Activated T-helper 2 cell treated with anti-CD3 and anti-CD28 coated beads, Interferon-gamma antibody, Interleukin-2, Interleukin-4, amounts not matched to agents 10 μg/mL and 5 μg/mL and 100 μg/mL, durations not matched to agents 14 hours and 24 hours and 36 hours (primary cell): ENCODE measurements around the gene TEDC2. TPM values are rescaled to one million over a fixed set of nuclear protein-coding genes. Genes with fewer than 3 reads are reported as not detected.

Experiments used
- DNase-seq: peaks from one replicate; pipeline ENCODE4 v3.0.0; 2021; ENCODE audit warnings: low spot score
- H3K27ac Mint-ChIP-seq: one replicate; pipeline ENCODE4 v1.8.0; 2021; ENCODE audit warnings: mixed read lengths
- H3K27me3 Mint-ChIP-seq: one replicate; pipeline ENCODE4 v1.8.0; 2021; ENCODE audit warnings: low read depth, mixed read lengths
- H3K36me3 Mint-ChIP-seq: one replicate; pipeline ENCODE4 v1.8.0; 2021; ENCODE audit warnings: low read depth, mixed read lengths
- H3K4me1 Mint-ChIP-seq: one replicate; pipeline ENCODE4 v1.8.0; 2021; ENCODE audit warnings: low read depth, mixed read lengths
- H3K4me3 Mint-ChIP-seq: one replicate; pipeline ENCODE4 v1.8.0; 2021; ENCODE audit warnings: low read depth, mild to moderate bottlenecking, moderate library complexity, mixed read lengths
- H3K9me3 Mint-ChIP-seq: one replicate; pipeline ENCODE4 v1.8.0; 2021; ENCODE audit warnings: mixed read lengths
- intact Hi-C: fragments of 100-400 bp; cut with micrococcal nuclease; formaldehyde crosslinking; loops from one replicate; pipeline ENCODE4 v1.15.1; 2023
- total RNA-seq: library from RNA; stranded (reverse); gene quantifications from 2 replicates; pipeline ENCODE4 v1.2.3, GENCODE V29; 2022

The TEDC2 gene
- total RNA-seq, 1 donor from 2014 or later, result 34.6 TPM

DNA sequence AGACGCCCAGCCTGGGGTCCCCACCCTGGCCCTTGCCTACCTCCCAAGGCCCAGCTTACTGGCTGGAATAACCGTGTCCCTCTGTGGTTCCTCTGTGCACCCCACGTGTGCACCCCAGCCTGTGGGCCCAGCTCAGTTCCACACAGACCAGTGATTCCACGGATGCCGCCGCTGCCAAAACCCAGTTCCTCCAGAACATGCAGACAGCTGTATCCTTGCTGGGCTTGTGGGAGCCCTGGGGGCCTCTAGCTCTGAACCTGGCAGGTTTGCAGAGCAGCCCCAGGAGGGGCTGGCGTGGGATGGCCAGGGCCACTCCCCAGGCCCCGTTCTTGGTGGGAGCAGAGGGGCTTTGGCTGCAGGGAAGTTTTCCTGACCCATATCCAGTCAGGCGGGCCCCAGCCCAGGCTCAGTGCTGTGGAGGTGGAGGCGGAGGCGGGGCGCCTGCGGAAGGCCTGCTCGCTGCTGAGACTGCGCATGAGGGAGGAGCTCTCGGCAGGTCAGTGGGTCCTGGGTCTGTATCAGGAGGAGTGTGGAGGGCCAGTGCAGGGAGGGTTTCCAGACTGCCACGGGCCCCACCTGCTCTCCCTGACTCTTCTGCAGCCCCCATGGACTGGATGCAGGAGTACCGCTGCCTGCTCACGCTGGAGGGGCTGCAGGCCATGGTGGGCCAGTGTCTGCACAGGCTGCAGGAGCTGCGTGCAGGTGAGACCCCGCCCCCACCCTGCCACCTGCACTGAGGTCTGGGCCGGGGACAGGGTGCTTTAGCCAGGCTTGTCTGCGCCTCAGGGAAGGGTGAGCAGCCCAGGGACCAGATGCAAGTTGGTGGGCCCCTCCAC lies 2.3 kb downstream of the TEDC2 start:
- Mint-ChIP-seq H3K4me3 (no peak overlapping the region), H3K9me3 (no peaks in the 10 kb centered on the region), H3K4me1 (peaks cover 5% of the 10 kb centered on the region), H3K27me3 (peaks cover under 1% of the 10 kb centered on the region), H3K36me3 (peaks cover 10% of the 10 kb centered on the region), H3K27ac (no peak overlapping the region)
- intact Hi-C loops, result no loop called here
- DNase-seq, result no peak

DNA sequence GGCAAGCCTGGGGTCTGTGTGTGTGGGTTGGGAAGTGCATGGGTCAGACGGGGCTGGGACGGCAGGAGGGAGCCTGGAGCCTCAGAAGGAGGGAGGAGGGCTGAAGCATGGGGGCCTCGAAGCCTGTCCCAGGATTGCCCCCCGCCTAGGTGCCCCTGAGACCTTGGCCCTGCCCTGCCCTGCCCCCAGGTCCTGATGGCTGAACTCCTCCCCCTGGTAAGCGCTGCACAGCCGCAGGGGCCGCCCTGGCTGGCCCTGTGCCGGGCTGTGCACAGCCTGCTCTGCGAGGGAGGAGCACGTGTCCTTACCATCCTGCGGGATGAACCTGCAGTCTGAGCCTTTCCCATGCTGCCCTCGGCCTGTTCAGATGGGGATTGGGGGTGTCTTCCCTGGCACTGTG lies 4.4 kb downstream of the TEDC2 start:
- Mint-ChIP-seq H3K4me3 (no peak overlapping the region), H3K9me3 (no peaks in the 10 kb centered on the region), H3K27me3 (peaks cover 7% of the 10 kb centered on the region), H3K4me1 (peaks cover 8% of the 10 kb centered on the region), H3K36me3 (peaks cover 4% of the 10 kb centered on the region), H3K27ac (no peak overlapping the region)
- intact Hi-C loops, result no loop called here
- no peak for DNase-seq

DNA sequence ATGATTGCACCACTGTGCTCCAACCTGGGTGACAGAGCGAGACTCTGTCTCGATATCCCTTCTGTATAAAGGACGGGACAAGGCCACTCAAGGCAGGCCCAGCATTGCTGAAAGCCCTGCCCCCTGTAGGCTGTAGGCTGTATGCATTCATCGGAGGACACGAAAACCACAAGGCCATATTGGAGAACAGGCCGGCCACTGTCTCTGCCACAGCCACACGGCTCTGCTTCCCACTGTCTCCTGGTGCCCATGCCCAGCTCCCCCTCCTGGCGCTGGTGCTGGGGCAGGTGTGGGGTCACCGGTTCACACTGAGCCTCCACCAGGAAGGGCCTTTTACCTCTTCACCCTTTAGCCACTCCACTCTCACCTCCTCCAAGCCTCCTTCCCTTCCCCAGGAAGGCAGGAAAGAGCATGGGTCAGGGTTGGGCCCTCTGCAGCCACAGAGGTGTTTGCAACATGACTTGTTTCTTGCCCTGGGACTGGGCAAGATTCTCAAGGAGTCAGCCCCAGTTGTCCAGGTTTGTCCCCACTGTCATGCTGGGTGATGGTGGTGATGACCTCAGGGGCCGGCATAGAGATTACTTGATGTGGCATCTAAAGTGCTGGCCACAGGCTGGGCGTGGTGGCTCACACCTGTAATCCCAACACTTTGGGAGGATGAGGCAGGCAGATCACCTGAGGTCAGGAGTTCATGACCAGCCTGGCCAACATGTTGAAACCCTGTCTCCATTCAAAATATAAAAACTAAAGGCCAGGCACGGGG lies 5.9 kb downstream of the TEDC2 start:
- Mint-ChIP-seq H3K27me3 (peaks cover 20% of the 10 kb centered on the region), H3K4me3 (no peak overlapping the region), H3K36me3 (no peaks in the 10 kb centered on the region), H3K27ac (no peak overlapping the region), H3K4me1 (peaks cover 4% of the 10 kb centered on the region), H3K9me3 (no peaks in the 10 kb centered on the region)
- DNase-seq, result no peak
- intact Hi-C loops, result no loop called here

DNA sequence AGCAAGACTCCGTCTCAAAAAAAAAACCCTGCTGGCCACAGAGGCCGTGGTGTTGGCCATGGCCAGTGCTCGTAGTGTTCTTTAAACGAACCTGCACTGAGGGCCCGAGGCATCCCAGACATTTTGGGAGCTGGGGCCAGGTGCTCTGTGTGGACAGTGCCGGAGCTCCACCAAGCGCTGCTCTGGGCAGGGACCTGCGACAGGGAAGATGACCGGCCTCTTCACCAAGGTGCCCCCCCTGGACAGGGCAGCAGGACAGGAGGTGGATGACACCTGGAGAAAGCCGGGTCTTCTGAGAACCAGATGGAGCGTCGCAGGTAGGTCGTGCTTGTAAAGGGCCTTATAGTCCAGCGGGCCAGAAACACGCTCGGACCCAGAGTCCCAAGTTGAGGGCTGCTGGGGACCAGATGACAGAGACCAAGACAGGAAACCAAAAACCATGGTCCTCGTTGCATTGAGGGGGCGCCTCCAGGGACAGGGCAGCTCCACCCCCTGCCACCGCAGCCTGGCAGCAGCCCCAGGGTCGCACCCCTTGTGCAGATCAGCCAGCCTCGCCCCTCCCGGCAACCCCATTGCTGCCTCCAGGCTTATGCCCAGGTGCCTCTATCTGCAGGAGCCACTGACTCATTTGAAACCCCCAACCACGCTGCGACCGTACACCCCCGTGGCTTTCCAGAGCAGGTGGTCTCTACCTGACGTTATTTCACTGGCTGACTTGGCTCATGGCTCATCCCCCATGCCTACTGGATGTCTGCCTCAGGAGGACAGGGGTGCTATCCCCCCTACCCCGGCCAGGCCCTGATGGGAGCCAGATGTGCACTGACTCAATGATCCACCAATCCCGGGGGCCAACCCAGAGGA lies 7.0 kb downstream of the TEDC2 start:
- peaks cover 4% of the 10 kb centered on the region for H3K4me1 Mint-ChIP-seq
- intact Hi-C loops, result no loop called here
- H3K9me3 Mint-ChIP-seq, result no peaks in the 10 kb centered on the region
- H3K4me3 Mint-ChIP-seq, result no peak overlapping the region
- DNase-seq, result no peak
- no peaks in the 10 kb centered on the region for H3K36me3 Mint-ChIP-seq
- no peak overlapping the region for H3K27ac Mint-ChIP-seq
- H3K27me3 Mint-ChIP-seq, result peaks cover 20% of the 10 kb centered on the region

DNA sequence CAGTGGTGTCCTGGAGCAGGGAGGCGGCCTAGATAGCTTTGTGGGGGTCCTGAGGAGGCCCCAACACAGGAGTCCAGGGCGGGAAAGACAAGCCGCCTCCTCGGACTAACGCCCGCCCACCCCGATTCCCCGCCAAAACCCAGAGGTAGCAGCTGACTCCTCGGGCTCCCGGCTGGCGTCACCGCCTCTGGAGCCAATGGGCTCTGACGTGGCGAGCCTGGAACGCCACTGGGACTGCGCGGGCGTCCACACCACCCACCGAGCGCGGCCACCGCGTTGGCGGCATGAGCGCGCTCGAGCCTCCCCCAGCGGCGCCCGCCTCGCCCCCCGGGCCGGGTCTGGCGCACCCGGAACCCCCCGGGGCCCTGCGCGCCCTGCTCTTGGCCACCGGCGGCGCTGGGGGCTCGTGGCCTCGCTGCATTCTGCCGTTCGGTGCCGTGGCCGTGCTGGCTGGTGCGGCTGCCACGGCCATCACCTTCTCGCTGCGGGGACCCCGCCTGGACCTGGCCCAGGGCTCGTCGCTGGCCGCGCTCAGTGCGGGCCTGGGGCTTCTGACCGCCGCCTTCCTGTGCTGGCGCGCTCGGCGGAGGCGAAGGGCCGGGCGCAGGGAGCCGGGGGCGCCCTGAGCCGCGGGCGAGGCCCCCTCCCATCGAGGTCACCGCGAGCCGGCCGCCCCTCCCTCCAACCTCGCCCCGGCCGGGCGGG lies 7.8 kb downstream of the TEDC2 start:
- Mint-ChIP-seq H3K4me3 (no peak overlapping the region), H3K27me3 (peaks cover 20% of the 10 kb centered on the region), H3K36me3 (no peaks in the 10 kb centered on the region), H3K9me3 (no peaks in the 10 kb centered on the region), H3K4me1 (peaks cover 4% of the 10 kb centered on the region), H3K27ac (no peak overlapping the region)
- DNase-seq, result no peak
- intact Hi-C loops, result no loop called here

DNA sequence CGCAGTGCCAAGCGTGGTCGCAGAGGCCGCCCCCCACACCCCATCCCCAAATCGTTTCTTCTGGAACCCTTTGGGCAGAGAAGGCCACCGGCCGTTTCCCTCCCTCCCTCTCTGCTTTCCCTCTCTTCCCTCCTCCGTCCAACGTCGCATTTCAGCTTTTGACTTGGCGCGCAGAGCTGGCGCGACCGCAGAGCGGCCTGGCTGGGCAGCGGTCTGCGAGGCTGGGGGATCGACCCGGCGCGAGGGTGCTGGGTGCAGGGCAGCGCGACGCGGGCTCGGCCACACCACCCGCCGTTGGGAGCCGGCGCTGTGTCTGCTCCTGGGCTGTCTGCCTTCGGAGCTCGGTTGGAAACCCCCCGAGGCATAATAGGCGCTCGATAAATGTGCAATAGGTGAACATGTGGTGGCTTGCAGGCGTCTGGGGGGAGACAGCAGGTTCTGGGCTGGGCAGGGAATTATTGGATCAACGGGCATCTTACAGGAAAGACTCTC lies 8.4 kb downstream of the TEDC2 start:
- Mint-ChIP-seq H3K27ac (no peak overlapping the region), H3K4me3 (peak overlapping the region; percentile 21)
- no peak for DNase-seq

DNA sequence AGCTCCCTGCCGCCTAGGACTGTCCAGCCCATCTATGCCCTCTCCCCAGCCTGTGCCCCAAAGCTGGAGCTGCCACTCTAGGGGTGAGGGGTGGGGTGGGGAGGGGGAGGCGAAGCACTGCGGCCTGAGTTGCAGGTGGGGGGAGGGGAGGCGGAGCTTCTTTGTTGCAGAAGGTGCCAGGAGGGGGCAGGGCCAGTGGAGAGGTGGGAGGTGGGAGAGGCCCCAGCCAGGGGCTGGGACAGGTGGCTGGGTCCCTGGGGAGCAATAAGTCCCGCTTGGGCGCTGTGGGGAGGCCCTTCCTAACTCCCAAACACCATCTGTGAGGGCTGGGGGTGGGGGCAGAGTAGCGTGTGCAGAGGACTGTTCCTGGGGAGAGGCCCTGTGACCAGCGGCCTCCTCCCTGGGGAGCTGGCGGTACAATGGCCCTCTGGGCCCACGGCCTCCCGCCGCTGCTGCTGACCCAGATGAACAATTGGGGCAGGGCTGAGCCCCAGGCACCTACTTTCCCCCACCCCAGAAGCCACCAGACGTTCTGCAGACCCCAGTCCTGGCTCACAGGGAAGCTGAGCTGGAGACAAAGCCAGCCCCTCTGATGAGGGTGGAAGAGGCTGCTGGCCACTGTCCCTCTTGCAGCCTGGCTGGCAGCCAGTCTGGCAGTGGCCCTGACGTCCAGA lies 9.0 kb downstream of the TEDC2 start:
- DNase-seq, result no peak
- H3K4me1 Mint-ChIP-seq, result peaks cover 6% of the 10 kb centered on the region
- H3K4me3 Mint-ChIP-seq, result no peak overlapping the region
- no peaks in the 10 kb centered on the region for H3K36me3 Mint-ChIP-seq
- no peaks in the 10 kb centered on the region for H3K9me3 Mint-ChIP-seq
- intact Hi-C loops, result no loop called here
- H3K27me3 Mint-ChIP-seq, result peaks cover 27% of the 10 kb centered on the region
- H3K27ac Mint-ChIP-seq, result no peak overlapping the region

More for the DNA sequence above, 8.4 kb downstream of the TEDC2 start:
- H3K9me3 Mint-ChIP-seq, result no peaks in the 10 kb centered on the region
- H3K27me3 Mint-ChIP-seq, result peaks cover 25% of the 10 kb centered on the region
- peaks cover 6% of the 10 kb centered on the region for H3K4me1 Mint-ChIP-seq
- no peaks in the 10 kb centered on the region for H3K36me3 Mint-ChIP-seq
- intact Hi-C loops, result no loop called here

DNA sequence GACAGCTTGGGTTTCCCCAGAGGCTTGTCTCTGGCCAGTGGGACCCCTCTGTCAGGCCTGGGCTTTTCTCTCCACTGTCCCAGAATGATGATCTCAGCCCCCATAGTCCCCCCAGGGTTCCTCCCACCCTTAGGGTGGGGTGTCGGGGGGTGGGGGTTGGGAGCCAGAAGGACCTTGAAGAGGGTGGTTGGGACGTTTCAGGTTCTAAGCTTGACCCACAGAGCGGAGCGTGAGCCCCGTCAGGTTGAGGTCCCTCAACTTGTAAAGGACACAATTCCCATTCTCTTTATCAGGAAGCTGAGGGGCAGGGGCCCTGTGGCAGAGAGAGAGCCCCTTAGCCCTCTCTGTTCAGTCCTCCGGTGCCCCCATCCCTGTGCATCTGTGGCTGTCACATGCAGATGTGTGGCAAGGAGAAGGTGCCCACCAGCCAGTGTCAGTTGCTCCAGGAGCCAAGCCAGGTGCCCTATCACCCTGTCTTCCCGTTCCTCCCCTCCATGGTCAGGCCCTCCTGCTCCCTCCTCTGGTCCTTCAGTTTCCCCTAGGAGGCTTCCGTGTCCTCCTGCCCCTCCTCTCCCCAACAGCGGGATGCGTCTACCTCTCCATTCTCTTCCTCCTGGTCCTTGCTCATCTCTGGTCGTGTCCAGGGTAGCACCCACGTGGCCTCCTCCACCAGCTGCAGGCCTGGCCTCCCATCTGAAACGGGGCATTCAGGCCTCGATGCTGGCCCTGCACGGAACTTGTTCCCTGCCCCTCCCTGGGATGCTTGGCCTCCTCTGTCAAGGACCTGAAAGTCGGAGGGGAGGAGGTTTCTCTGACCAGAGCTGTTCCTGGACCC lies 9.7 kb downstream of the TEDC2 start:
- H3K27me3 Mint-ChIP-seq, result peaks cover 27% of the 10 kb centered on the region
- no peaks in the 10 kb centered on the region for H3K9me3 Mint-ChIP-seq
- no peak for DNase-seq
- H3K36me3 Mint-ChIP-seq, result no peaks in the 10 kb centered on the region
- peaks cover 6% of the 10 kb centered on the region for H3K4me1 Mint-ChIP-seq
- H3K27ac Mint-ChIP-seq, result no peak overlapping the region
- no peak overlapping the region for H3K4me3 Mint-ChIP-seq
- intact Hi-C loops, result no loop called here

DNA sequence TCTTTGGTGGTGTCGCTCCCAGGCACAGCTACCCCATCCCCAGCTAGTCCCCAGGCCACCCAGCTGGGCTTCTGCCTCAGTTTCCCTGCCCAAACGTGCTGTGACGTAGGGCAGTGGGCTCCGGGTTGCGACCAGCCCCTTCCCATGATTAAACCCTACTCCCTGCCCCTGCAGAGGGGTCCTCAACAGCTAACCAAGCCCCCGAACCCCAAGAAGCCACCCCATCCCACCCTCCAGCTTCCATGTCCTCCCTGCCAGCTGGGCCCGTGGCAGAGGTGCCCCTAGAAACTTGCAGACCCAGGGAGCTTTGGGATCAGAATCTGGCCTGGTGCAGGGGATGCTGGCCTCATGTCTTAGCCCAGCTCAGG lies 10.3 kb downstream of the TEDC2 start:
- DNase-seq, result no peak
- no peak overlapping the region for H3K27ac Mint-ChIP-seq
- peaks cover 27% of the 10 kb centered on the region for H3K27me3 Mint-ChIP-seq
- no peak overlapping the region for H3K4me3 Mint-ChIP-seq
- intact Hi-C loops, result no loop called here
- H3K9me3 Mint-ChIP-seq, result no peaks in the 10 kb centered on the region
- no peaks in the 10 kb centered on the region for H3K36me3 Mint-ChIP-seq
- peaks cover 6% of the 10 kb centered on the region for H3K4me1 Mint-ChIP-seq

DNA sequence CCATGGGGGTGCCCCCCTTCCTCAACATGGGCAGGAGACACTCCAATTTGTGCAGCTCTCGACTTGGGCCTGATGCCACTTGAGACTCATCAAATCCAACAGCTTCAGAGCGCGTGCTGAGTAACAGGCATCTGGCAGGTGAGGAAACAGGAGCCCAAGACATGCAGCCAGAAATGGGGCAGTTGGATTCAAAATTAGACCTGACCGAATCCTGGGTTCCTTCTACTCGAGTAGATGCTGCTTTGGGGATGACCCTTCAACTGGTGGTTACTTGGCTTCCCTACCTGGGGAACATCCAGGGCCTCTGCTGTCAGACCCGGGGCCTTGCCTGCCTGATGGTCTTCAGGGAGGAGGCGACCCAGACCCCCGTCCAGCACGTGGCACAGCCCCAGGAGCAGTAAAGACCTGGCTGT lies 10.7 kb downstream of the TEDC2 start:
- intact Hi-C loops, result no loop called here
- DNase-seq, result no peak
- Mint-ChIP-seq H3K27me3 (peaks cover 27% of the 10 kb centered on the region), H3K9me3 (no peaks in the 10 kb centered on the region), H3K4me1 (peaks cover 6% of the 10 kb centered on the region), H3K27ac (no peak overlapping the region), H3K36me3 (no peaks in the 10 kb centered on the region), H3K4me3 (no peak overlapping the region)

DNA sequence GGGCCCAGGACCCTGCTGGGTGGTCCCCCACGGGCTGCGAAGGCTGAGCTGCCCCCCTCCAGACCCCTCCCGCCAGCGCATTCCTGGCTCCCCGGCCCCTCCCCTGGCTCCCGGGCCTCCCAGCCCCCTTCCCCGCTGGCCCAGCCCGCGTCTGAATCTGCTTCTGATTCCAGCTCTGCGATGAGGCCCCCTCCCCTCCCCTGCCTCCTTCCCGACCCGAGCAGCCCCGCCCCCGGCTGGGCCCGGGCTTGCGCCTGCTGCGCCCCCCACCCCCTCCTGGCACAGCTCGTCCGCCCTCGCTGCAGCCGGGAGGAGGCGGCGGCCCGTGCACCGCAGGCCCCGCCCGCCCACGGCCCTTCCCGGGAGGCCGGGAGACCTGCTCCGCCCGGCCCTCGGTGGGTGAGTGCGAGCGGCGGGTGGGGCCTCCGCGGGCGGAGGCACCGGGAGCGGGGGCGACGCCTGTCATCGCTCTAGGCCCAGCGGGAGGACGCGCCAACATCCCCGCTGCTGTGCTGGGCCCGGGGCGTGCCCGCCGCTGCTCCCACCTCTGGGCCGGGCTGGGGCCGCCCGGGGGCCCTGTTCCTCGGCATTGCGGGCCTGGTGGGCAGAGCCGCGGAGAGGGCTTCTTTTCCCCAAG lies 11.2 kb downstream of the TEDC2 start, which contains the start of gene NTN3:
Gene NTN3, plus strand, starts transcription at position 282 of the 637 bp plus-strand sequence. CDS start 405 bp downstream, outside the sequence.
- no peaks in the 10 kb centered on the region for H3K9me3 Mint-ChIP-seq
- intact Hi-C loops, result no loop called here
- peaks cover 27% of the 10 kb centered on the region for H3K27me3 Mint-ChIP-seq
- H3K36me3 Mint-ChIP-seq, result no peaks in the 10 kb centered on the region
- H3K4me1 Mint-ChIP-seq, result peaks cover 10% of the 10 kb centered on the region
- H3K27ac Mint-ChIP-seq, result no peak within 1 kb of the TSS
- DNase-seq, result no peak
- no peak within 1 kb of the TSS for H3K4me3 Mint-ChIP-seq
